ENCODE results near the gene PKP2.
"Not testable (repeated sequence)": the region's sequence is repeated elsewhere in the genome, so short reads cannot be mapped to it uniquely, and the experiment has no call there.

Gene PKP2

GRCh38 chr12:32895688-32896431, 717 bp downstream of the PKP2 start:
- FAIRE-seq, result no peak

- no peak for FAIRE-seq
Measured at GRCh38 chr12:32894566-32894965, 2.0 kb downstream of the PKP2 start.

- FAIRE-seq, result no peak
Measured at GRCh38 chr12:32893458-32893857, 3.1 kb downstream of the PKP2 start.

- FAIRE-seq, result no peak
Measured at GRCh38 chr12:32893043-32893442, 3.5 kb downstream of the PKP2 start.

GRCh38 chr12:32892369-32892768, 4.2 kb downstream of the PKP2 start:
- FAIRE-seq, result not testable (repeated sequence)

GRCh38 chr12:32891956-32892355, 4.6 kb downstream of the PKP2 start:
- no peak for FAIRE-seq

- no peak for FAIRE-seq
Measured at GRCh38 chr12:32891526-32891925, 5.1 kb downstream of the PKP2 start.

- no peak for FAIRE-seq
Measured at GRCh38 chr12:32889011-32889760, 7.4 kb downstream of the PKP2 start.

- no peak for FAIRE-seq
Measured at GRCh38 chr12:32887058-32887457, 9.5 kb downstream of the PKP2 start.

- no peak for FAIRE-seq
Measured at GRCh38 chr12:32885831-32886230, 10.7 kb downstream of the PKP2 start.

GRCh38 chr12:32884962-32885361, 11.6 kb downstream of the PKP2 start:
- no peak for FAIRE-seq

GRCh38 chr12:32881702-32882101, 14.9 kb downstream of the PKP2 start:
- no peak for FAIRE-seq

GRCh38 chr12:32881107-32881506, 15.5 kb downstream of the PKP2 start:
- FAIRE-seq, result no peak

GRCh38 chr12:32879066-32879465, 17.5 kb downstream of the PKP2 start:
- FAIRE-seq, result not testable (repeated sequence)

- FAIRE-seq, result no peak
Measured at GRCh38 chr12:32877601-32878459, 18.7 kb downstream of the PKP2 start.

GRCh38 chr12:32876004-32876403, 20.6 kb downstream of the PKP2 start:
- no peak for FAIRE-seq

GRCh38 chr12:32874975-32875374, 21.6 kb downstream of the PKP2 start:
- no peak for FAIRE-seq

GRCh38 chr12:32874078-32874477, 22.5 kb downstream of the PKP2 start:
- no peak for FAIRE-seq

- FAIRE-seq, result not testable (repeated sequence)
Measured at GRCh38 chr12:32872416-32872815, 24.2 kb downstream of the PKP2 start.

GRCh38 chr12:32870716-32871115, 25.9 kb downstream of the PKP2 start:
- no peak for FAIRE-seq

GRCh38 chr12:32868885-32869284, 27.7 kb downstream of the PKP2 start:
- FAIRE-seq, result no peak

- FAIRE-seq, result no peak
Measured at GRCh38 chr12:32864731-32865130, 31.8 kb downstream of the PKP2 start.

- no peak for FAIRE-seq
Measured at GRCh38 chr12:32863128-32863527, 33.4 kb downstream of the PKP2 start.
